Common myeloid progenitor, CD34-positive (primary cell): ENCODE data around the gene ZBTB16.

ENCODE experiments used
- CTCF ChIA-PET: fragments of 350-600 bp; sonication (Branson Sonifier 250); formaldehyde crosslinking; loops from one replicate; lab custom pipeline; 2021; ENCODE audit warnings: antibody characterized with exemption; lab: Charles Lee
- POLR2A ChIA-PET: fragments of 350-600 bp; sonication (Branson Sonifier 250); formaldehyde crosslinking; loops from one replicate; lab custom pipeline; 2021; ENCODE audit warnings: antibody characterized with exemption; lab: Charles Lee
- DNase-seq, 3 donors: peaks; one replicate each; pipeline versions ENCODE4 v3.0.0 to v3.0.0-alpha.2; 2013
- H3K27ac ChIP-seq, 2 experiments: 1 replicate in 1 of 2; 2 replicates in 1 of 2; pipeline ENCODE4 v1.7.0; 2013; ENCODE audit warnings: inconsistent platforms in 2 of 2, low read length in 2 of 2, mild to moderate bottlenecking in 2 of 2, low read depth in 1 of 2, moderate library complexity in 1 of 2; ENCODE audit not compliant: severe bottlenecking in 2 of 2, insufficient read depth in 1 of 2, poor library complexity in 1 of 2
- H3K27me3 ChIP-seq, 5 experiments: replicated peaks in 2 of 5; 1 replicate in 3 of 5; 2 replicates in 2 of 5; pipeline versions ENCODE4 v1.6.1 to v1.7.0; 2013; ENCODE audit warnings: low read length in 4 of 5, mild to moderate bottlenecking in 2 of 5, moderate library complexity in 2 of 5, inconsistent platforms in 1 of 5; ENCODE audit not compliant: insufficient read depth in 5 of 5, control insufficient read depth in 4 of 5
- H3K36me3 ChIP-seq, 4 experiments: 1 replicate in 2 of 4; 2 replicates in 2 of 4; pipeline versions ENCODE4 v1.6.1 to v1.7.0; 2013; ENCODE audit warnings: low read length in 3 of 4, control low read depth in 1 of 4, mild to moderate bottlenecking in 1 of 4; ENCODE audit not compliant: control insufficient read depth in 4 of 4, insufficient read depth in 4 of 4
- H3K4me1 ChIP-seq, 4 experiments: 1 replicate in 3 of 4; 2 replicates in 1 of 4; pipeline versions ENCODE4 v1.6.1 to v1.7.1; 2013; ENCODE audit warnings: low read length in 3 of 4, mild to moderate bottlenecking in 3 of 4, control low read depth in 1 of 4, inconsistent platforms in 1 of 4, moderate library complexity in 1 of 4; ENCODE audit not compliant: control insufficient read depth in 4 of 4, insufficient read depth in 4 of 4; ENCODE audit errors: control extremely low read depth in 1 of 4
- H3K4me3 ChIP-seq, 7 experiments: 1 replicate in 4 of 7; 2 replicates in 3 of 7; pipeline versions ENCODE4 v1.5.1 to v1.7.0; 2013; ENCODE audit warnings: mild to moderate bottlenecking in 7 of 7, low read length in 6 of 7, moderate library complexity in 6 of 7, inconsistent platforms in 2 of 7, low read depth in 2 of 7, control low read depth in 1 of 7; ENCODE audit not compliant: insufficient read depth in 4 of 7, control insufficient read depth in 1 of 7; ENCODE audit errors: extremely low read depth in 1 of 7
- H3K9me3 ChIP-seq, 5 experiments: 1 replicate in 4 of 5; 2 replicates in 1 of 5; pipeline versions ENCODE4 v1.6.1 to v1.7.1; 2013; ENCODE audit warnings: low read length in 4 of 5, mild to moderate bottlenecking in 2 of 5, inconsistent platforms in 1 of 5, low read depth in 1 of 5, moderate library complexity in 1 of 5; ENCODE audit not compliant: control insufficient read depth in 4 of 5, insufficient read depth in 2 of 5; ENCODE audit errors: control extremely low read depth in 1 of 5
- WGBS: methylation state at CpG from one replicate; pipeline ENCODE4 v1.1.5; 2013; ENCODE audit not compliant: insufficient coverage; 5-methylcytosine and 5-hydroxymethylcytosine counted together

Gene ZBTB16

GRCh38 chr11:114250993-114251814, 191.7 kb downstream of the ZBTB16 start:
- no peak for DNase-seq
- no peak overlapping the region for H3K27ac ChIP-seq
- CTCF ChIA-PET, result interaction anchor here (0.8 to 9.6 kb wide), 6 partner anchors 8 to 223 kb away, joined by 3 to 88 read pairs (median 4); no protein-coding TSS in a partner anchor
- H3K4me1 ChIP-seq, result no peaks in the 10 kb centered on the region
- peaks cover 0 to 42% (median 17%) of the 10 kb centered on the region in 4 experiments for H3K36me3 ChIP-seq
- no peaks in the 10 kb centered on the region for H3K9me3 ChIP-seq
- no peaks in the 10 kb centered on the region for H3K27me3 ChIP-seq
- POLR2A ChIA-PET, result no interaction called here
- WGBS, result 89% methylated on average over 3 of the region's 14 CpGs
- no peak overlapping the region for H3K4me3 ChIP-seq

GRCh38 chr11:114251815-114252337, 192.4 kb downstream of the ZBTB16 start:
- Histone ChIP-seq H3K4me1 (peaks cover 0 to 4% (median 0%) of the 10 kb centered on the region in 4 experiments), H3K9me3 (no peaks in the 10 kb centered on the region), H3K27me3 (no peaks in the 10 kb centered on the region), H3K27ac (no peak overlapping the region), H3K36me3 (peaks cover 0 to 41% (median 15%) of the 10 kb centered on the region in 4 experiments), H3K4me3 (no peak overlapping the region)
- ChIA-PET POLR2A (no interaction called here), CTCF (interaction anchor here (0.8 to 9.6 kb wide), 4 partner anchors 8 to 191 kb away, joined by 3 to 88 read pairs (median 4); no protein-coding TSS in a partner anchor)
- WGBS, result 96% methylated on average over 6 of the region's 9 CpGs
- no peak for DNase-seq

GRCh38 chr11:114252767-114253166, 193.3 kb downstream of the ZBTB16 start:
- DNase-seq, result no peak
- 93% methylated on average over 3 of the region's 9 CpGs for WGBS
- ChIA-PET CTCF (interaction anchor here (9.6 kb wide), 1 partner anchor 8 kb away, joined by 88 read pairs; no protein-coding TSS in a partner anchor), POLR2A (no interaction called here)
- Histone ChIP-seq H3K4me3 (no peak overlapping the region), H3K9me3 (no peaks in the 10 kb centered on the region), H3K27me3 (no peaks in the 10 kb centered on the region), H3K4me1 (peaks cover 0 to 7% (median under 1%) of the 10 kb centered on the region in 4 experiments), H3K36me3 (peaks cover 0 to 32% (median 13%) of the 10 kb centered on the region in 4 experiments), H3K27ac (peak overlapping the region in 1 of 2 experiments; percentile 14)

- ChIA-PET POLR2A (no interaction called here), CTCF (interaction anchor here (1.7 to 9.6 kb wide), 2 partner anchors 7 to 60 kb away, joined by 5 to 88 read pairs; no protein-coding TSS in a partner anchor)
- no peaks in the 10 kb centered on the region for H3K9me3 ChIP-seq
- 92% methylated on average over 2 of the region's 2 CpGs for WGBS
- peaks cover 0 to 26% (median 6%) of the 10 kb centered on the region in 4 experiments for H3K36me3 ChIP-seq
- H3K4me1 ChIP-seq, result peaks cover 0 to 17% (median 10%) of the 10 kb centered on the region in 4 experiments
- no peak overlapping the region for H3K4me3 ChIP-seq
- no peak for DNase-seq
- no peak overlapping the region for H3K27ac ChIP-seq
- H3K27me3 ChIP-seq, result no peaks in the 10 kb centered on the region
These were observed 194.3 kb downstream of the ZBTB16 start for GRCh38 chr11:114253771-114254170.

- Histone ChIP-seq H3K9me3 (no peaks in the 10 kb centered on the region), H3K27ac (no peak overlapping the region), H3K4me1 (peaks cover 0 to 26% (median 19%) of the 10 kb centered on the region in 4 experiments), H3K27me3 (no peaks in the 10 kb centered on the region), H3K4me3 (no peak overlapping the region), H3K36me3 (peaks cover 0 to 26% (median 6%) of the 10 kb centered on the region in 4 experiments)
- CTCF ChIA-PET, result interaction anchor here (1.7 kb wide), 1 partner anchor 61 kb away, joined by 5 read pairs; no protein-coding TSS in a partner anchor
- POLR2A ChIA-PET, result interaction anchor here (0.6 kb wide), 1 partner anchor 17 kb away, joined by 4 read pairs; no protein-coding TSS in a partner anchor
- DNase-seq, result no peak
- 100% methylated on average over 4 of the region's 14 CpGs for WGBS
These were observed 195.1 kb downstream of the ZBTB16 start for GRCh38 chr11:114254571-114255146.

- no peak for DNase-seq
- Histone ChIP-seq H3K9me3 (no peaks in the 10 kb centered on the region), H3K36me3 (peaks cover 0 to 20% (median 6%) of the 10 kb centered on the region in 4 experiments), H3K27me3 (no peaks in the 10 kb centered on the region), H3K4me1 (peaks cover 0 to 31% (median 23%) of the 10 kb centered on the region in 4 experiments), H3K27ac (no peak overlapping the region), H3K4me3 (no peak overlapping the region)
- ChIA-PET CTCF (interaction anchor here (0.6 to 11.8 kb wide), 4 partner anchors 73 to 359 kb away, joined by 3 to 327 read pairs (median 47); no protein-coding TSS in a partner anchor), POLR2A (no interaction called here)
- WGBS, result 96% methylated on average over 4 of the region's 11 CpGs
These were observed 195.8 kb downstream of the ZBTB16 start for GRCh38 chr11:114255289-114255688.
